ENCODE measurements around the gene BCAM. TPM values are rescaled to one million over a fixed set of nuclear protein-coding genes. Genes with fewer than 3 reads are reported as not detected.

The BCAM gene
- total RNA-seq, 1 experiment from 2014 or later: 146 TPM

GRCh38 chr19:44818466-44819031 lies 9.6 kb downstream of the BCAM start:
- intact Hi-C loops (cut with micrococcal nuclease; ENCODE audit: unreplicated experiment): no loop called here
- peaks cover 10% of the 10 kb centered on the region for H4K20me1 ChIP-seq (ENCODE audit: insufficient read depth)
- 0 out of 2 replicates have a peak, but pooled peaks cover 8% of the 10 kb centered on the region for H3K36me3 ChIP-seq (ENCODE audit: low read depth)
- no peaks in the 10 kb centered on the region for H3K27me3 ChIP-seq (ENCODE audit: insufficient read depth, low read depth)
- ChIA-PET POLR2A (ENCODE audit: unreplicated experiment) (no interaction called here), CTCF (no interaction called here)
- BruUV-seq (replicated peaks): no TSS peak
- no peak overlapping the region for H3K4me2 ChIP-seq
- no peak overlapping the region for H3K4me3 ChIP-seq
- no peaks in the 10 kb centered on the region for H3K79me2 ChIP-seq (ENCODE audit: low read depth)
- no peak for DNase-seq
- peaks cover 23% of the 10 kb centered on the region; the same call in 1 of the 2 replicates for H3F3A ChIP-seq (ENCODE audit: insufficient read depth, low read depth)
- H3K27ac ChIP-seq: no peak overlapping the region
- H3K9me2 ChIP-seq (ENCODE audit: insufficient read depth): no peaks in the 10 kb centered on the region
- H3K9me3 ChIP-seq (ENCODE audit: insufficient read depth, low read depth): no peaks in the 10 kb centered on the region
- TF ChIP-seq EZH2 (IDR thresholded peaks at IDR 0.05; ENCODE audit: low read depth): no peak
- TF ChIP-seq CTCF (conservative IDR thresholded peaks at IDR 0.05): no peak
- no peaks in the 10 kb centered on the region for H3K4me1 ChIP-seq (replicated peaks; ENCODE audit: insufficient read depth)
- no peak overlapping the region for H2AFZ ChIP-seq

GRCh38 chr19:44819246-44819832 lies 10.4 kb downstream of the BCAM start:
- Histone ChIP-seq H3F3A (ENCODE audit: insufficient read depth, low read depth) (peaks cover 16% of the 10 kb centered on the region; the same call in 1 of the 2 replicates), H3K27ac (no peak overlapping the region), H3K4me3 (no peak overlapping the region), H3K4me2 (no peak overlapping the region), H3K36me3 (ENCODE audit: low read depth) (no peaks in the 10 kb centered on the region), H3K9me2 (ENCODE audit: insufficient read depth) (no peaks in the 10 kb centered on the region), H3K27me3 (ENCODE audit: insufficient read depth, low read depth) (no peaks in the 10 kb centered on the region), H4K20me1 (ENCODE audit: insufficient read depth) (peaks cover 2% of the 10 kb centered on the region; the same call in 1 of the 2 replicates), H3K79me2 (ENCODE audit: low read depth) (no peaks in the 10 kb centered on the region), H3K4me1 (replicated peaks; ENCODE audit: insufficient read depth) (no peaks in the 10 kb centered on the region), H2AFZ (no peak overlapping the region), H3K9me3 (ENCODE audit: insufficient read depth, low read depth) (no peaks in the 10 kb centered on the region)
- POLR2A ChIA-PET (ENCODE audit: unreplicated experiment): no interaction called here
- BruUV-seq (replicated peaks): no TSS peak
- DNase-seq: no peak
- CTCF ChIA-PET: no interaction called here
- TF ChIP-seq EZH2 (IDR thresholded peaks at IDR 0.05; ENCODE audit: low read depth): no peak
- TF ChIP-seq CTCF (conservative IDR thresholded peaks at IDR 0.05): no peak
- intact Hi-C loops (cut with micrococcal nuclease; ENCODE audit: unreplicated experiment): no loop called here

- DNase-seq: no peak
- intact Hi-C loops (cut with micrococcal nuclease; ENCODE audit: unreplicated experiment): no loop called here
- TF ChIP-seq EZH2 (IDR thresholded peaks at IDR 0.05; ENCODE audit: low read depth): no peak
- no peak for TF ChIP-seq CTCF (conservative IDR thresholded peaks at IDR 0.05)
- Histone ChIP-seq H3K9me3 (ENCODE audit: insufficient read depth, low read depth) (no peaks in the 10 kb centered on the region), H4K20me1 (ENCODE audit: insufficient read depth) (no peaks in the 10 kb centered on the region; the same call in 1 of the 2 replicates), H3F3A (ENCODE audit: insufficient read depth, low read depth) (peaks cover 12% of the 10 kb centered on the region; the same call in 1 of the 2 replicates), H3K79me2 (ENCODE audit: low read depth) (no peaks in the 10 kb centered on the region), H3K27me3 (ENCODE audit: insufficient read depth, low read depth) (no peaks in the 10 kb centered on the region), H2AFZ (no peak overlapping the region), H3K27ac (no peak overlapping the region), H3K4me1 (replicated peaks; ENCODE audit: insufficient read depth) (no peaks in the 10 kb centered on the region), H3K4me2 (no peak overlapping the region), H3K4me3 (no peak overlapping the region), H3K36me3 (ENCODE audit: low read depth) (no peaks in the 10 kb centered on the region), H3K9me2 (ENCODE audit: insufficient read depth) (no peaks in the 10 kb centered on the region)
- BruUV-seq (replicated peaks): no TSS peak
- ChIA-PET CTCF (no interaction called here), POLR2A (ENCODE audit: unreplicated experiment) (interaction anchor here (0.6 kb wide), 2 partner anchors 17 to 34 kb away, joined by 3 to 8 read pairs; no protein-coding TSS in a partner anchor)
Observed at GRCh38 chr19:44820648-44821609, 12.0 kb downstream of the BCAM start.
